Measurements from ENCODE around the gene PLXDC2. TPM values are rescaled to one million over a fixed set of nuclear protein-coding genes. Genes with fewer than 3 reads are reported as not detected.

The PLXDC2 gene
- total RNA-seq, 3 donors from 2014 or later (not counting 1 experiment from before 2014, with no cell fraction given) = 16.9 to 22.9 (median 21.6) TPM

- Mint-ChIP-seq H3K4me3 (no peak overlapping the region), H3K27me3 (ENCODE audit: low read depth in 2 of 2) (peaks cover 0 to 3% of the 10 kb centered on the region in 2 donors), H3K27ac (no peak overlapping the region), H3K4me1 (peaks cover 8 to 17% of the 10 kb centered on the region in 2 donors), H3K9me3 (peaks cover 0 to 11% of the 10 kb centered on the region in 2 donors), H3K36me3 (no peaks in the 10 kb centered on the region)
- TF ChIP-seq, protein P1, sequence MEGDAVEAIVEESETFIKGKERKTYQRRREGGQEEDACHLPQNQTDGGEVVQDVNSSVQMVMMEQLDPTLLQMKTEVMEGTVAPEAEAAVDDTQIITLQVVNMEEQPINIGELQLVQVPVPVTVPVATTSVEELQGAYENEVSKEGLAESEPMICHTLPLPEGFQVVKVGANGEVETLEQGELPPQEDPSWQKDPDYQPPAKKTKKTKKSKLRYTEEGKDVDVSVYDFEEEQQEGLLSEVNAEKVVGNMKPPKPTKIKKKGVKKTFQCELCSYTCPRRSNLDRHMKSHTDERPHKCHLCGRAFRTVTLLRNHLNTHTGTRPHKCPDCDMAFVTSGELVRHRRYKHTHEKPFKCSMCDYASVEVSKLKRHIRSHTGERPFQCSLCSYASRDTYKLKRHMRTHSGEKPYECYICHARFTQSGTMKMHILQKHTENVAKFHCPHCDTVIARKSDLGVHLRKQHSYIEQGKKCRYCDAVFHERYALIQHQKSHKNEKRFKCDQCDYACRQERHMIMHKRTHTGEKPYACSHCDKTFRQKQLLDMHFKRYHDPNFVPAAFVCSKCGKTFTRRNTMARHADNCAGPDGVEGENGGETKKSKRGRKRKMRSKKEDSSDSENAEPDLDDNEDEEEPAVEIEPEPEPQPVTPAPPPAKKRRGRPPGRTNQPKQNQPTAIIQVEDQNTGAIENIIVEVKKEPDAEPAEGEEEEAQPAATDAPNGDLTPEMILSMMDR (IDR thresholded peaks at IDR 0.05) = no peak
- no peak for ATAC-seq
- Histone ChIP-seq H3K36me3 (ENCODE audit: control insufficient read depth, insufficient read depth, low read length) (no peaks in the 10 kb centered on the region), H3K9me3 (ENCODE audit: control insufficient read depth, insufficient read depth, low read length) (peaks cover 5% of the 10 kb centered on the region), H3K4me3 (ENCODE audit: low read length) (no peak overlapping the region), H3K27ac (ENCODE audit: low read length) (no peak overlapping the region), H3K27me3 (ENCODE audit: control insufficient read depth, insufficient read depth, low read length) (no peaks in the 10 kb centered on the region), H3K4me1 (ENCODE audit: control insufficient read depth, insufficient read depth, low read length) (no peaks in the 10 kb centered on the region)
- DNase-seq = no peak
- 80% methylated on average over 4 of the region's 4 CpGs for WGBS (ENCODE audit: insufficient coverage)
- intact Hi-C loops (cut with micrococcal nuclease) = no loop called here
Measured at GRCh38 chr10:20299034-20299736, 483.0 kb downstream of the PLXDC2 start.

DNA sequence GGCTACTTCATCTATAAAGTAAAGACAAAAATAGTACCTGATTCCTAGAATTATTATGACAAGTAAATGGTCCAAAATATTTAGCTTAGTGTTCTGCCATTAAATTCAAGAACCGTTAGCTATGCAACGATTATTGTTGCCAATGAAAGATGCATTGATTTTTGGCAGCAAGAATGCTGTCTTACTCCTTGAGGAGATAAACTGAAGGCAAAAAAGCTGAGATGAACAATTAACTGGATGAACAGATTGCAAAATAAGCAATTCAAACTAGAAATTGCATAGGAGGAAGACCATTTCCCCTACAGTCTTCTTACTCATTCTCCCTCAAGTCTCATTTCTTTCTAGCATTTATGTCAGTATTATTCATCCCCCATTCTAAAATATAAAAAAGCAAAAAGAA, 484.5 kb downstream of the PLXDC2 start:
- ATAC-seq = no peak
- H3K27me3 Mint-ChIP-seq (ENCODE audit: low read depth in 2 of 2) = peaks cover 0 to 3% of the 10 kb centered on the region in 2 donors
- WGBS (ENCODE audit: insufficient coverage) = 98% methylated on average over 2 of the region's 2 CpGs

GRCh38 chr10:20302033-20302432, 485.8 kb downstream of the PLXDC2 start:
- Mint-ChIP-seq H3K4me3 (no peak overlapping the region), H3K9me3 (peaks cover 2 to 3% of the 10 kb centered on the region in 2 donors), H3K27me3 (ENCODE audit: low read depth in 2 of 2) (peaks cover 0 to 3% of the 10 kb centered on the region in 2 donors), H3K36me3 (no peaks in the 10 kb centered on the region), H3K27ac (no peak overlapping the region), H3K4me1 (peaks cover 8 to 11% of the 10 kb centered on the region in 2 donors)
- peaks cover 5% of the 10 kb centered on the region for H3K9me3 ChIP-seq (ENCODE audit: control insufficient read depth, insufficient read depth, low read length)
- 94% methylated on average over 2 of the region's 2 CpGs for WGBS (ENCODE audit: insufficient coverage)
- H3K27me3 ChIP-seq (ENCODE audit: control insufficient read depth, insufficient read depth, low read length) = no peaks in the 10 kb centered on the region
- no peak overlapping the region for H3K4me3 ChIP-seq (ENCODE audit: low read length)
- H3K36me3 ChIP-seq (ENCODE audit: control insufficient read depth, insufficient read depth, low read length) = no peaks in the 10 kb centered on the region
- no peak overlapping the region for H3K27ac ChIP-seq (ENCODE audit: low read length)
- H3K4me1 ChIP-seq (ENCODE audit: control insufficient read depth, insufficient read depth, low read length) = no peaks in the 10 kb centered on the region
- TF ChIP-seq, protein P1 (IDR thresholded peaks at IDR 0.05) = no peak
- DNase-seq (no peak), ATAC-seq (no peak)
- intact Hi-C loops (cut with micrococcal nuclease) = no loop called here

More for the DNA sequence above, 484.5 kb downstream of the PLXDC2 start:
- H3K27ac ChIP-seq (ENCODE audit: low read length) = no peak overlapping the region
- Mint-ChIP-seq H3K27ac (no peak overlapping the region), H3K4me3 (no peak overlapping the region), H3K4me1 (peaks cover 8 to 16% of the 10 kb centered on the region in 2 donors), H3K36me3 (no peaks in the 10 kb centered on the region), H3K9me3 (peaks cover 2 to 6% of the 10 kb centered on the region in 2 donors)
- H3K4me1 ChIP-seq (ENCODE audit: control insufficient read depth, insufficient read depth, low read length) = no peaks in the 10 kb centered on the region
- H3K27me3 ChIP-seq (ENCODE audit: control insufficient read depth, insufficient read depth, low read length) = no peaks in the 10 kb centered on the region
- peaks cover 5% of the 10 kb centered on the region for H3K9me3 ChIP-seq (ENCODE audit: control insufficient read depth, insufficient read depth, low read length)
- no peak overlapping the region for H3K4me3 ChIP-seq (ENCODE audit: low read length)
- TF ChIP-seq, protein P1 (IDR thresholded peaks at IDR 0.05) = no peak
- H3K36me3 ChIP-seq (ENCODE audit: control insufficient read depth, insufficient read depth, low read length) = no peaks in the 10 kb centered on the region
- no peak for DNase-seq
- intact Hi-C loops (cut with micrococcal nuclease) = no loop called here

Measured in natural killer cell (primary cell).